GM21515 (cell line): ENCODE results near the gene ZNF841.
A peak's percentile ranks its signal among the peaks of the same experiment; 100 is the strongest.
"Not testable (repeated sequence)": the region's sequence is repeated elsewhere in the genome, so short reads cannot be mapped to it uniquely, and the experiment has no call there.

Experiments used
- ATAC-seq: cut with Tn5 transposase; IDR thresholded peaks from one replicate; pipeline ENCODE4 v1.9.1; 2021; ENCODE audit not compliant: unreplicated experiment

Gene ZNF841

GRCh38 chr19:52069653-52070052 is 25.9 kb downstream of the ZNF841 start:
- ATAC-seq = no peak

DNA sequence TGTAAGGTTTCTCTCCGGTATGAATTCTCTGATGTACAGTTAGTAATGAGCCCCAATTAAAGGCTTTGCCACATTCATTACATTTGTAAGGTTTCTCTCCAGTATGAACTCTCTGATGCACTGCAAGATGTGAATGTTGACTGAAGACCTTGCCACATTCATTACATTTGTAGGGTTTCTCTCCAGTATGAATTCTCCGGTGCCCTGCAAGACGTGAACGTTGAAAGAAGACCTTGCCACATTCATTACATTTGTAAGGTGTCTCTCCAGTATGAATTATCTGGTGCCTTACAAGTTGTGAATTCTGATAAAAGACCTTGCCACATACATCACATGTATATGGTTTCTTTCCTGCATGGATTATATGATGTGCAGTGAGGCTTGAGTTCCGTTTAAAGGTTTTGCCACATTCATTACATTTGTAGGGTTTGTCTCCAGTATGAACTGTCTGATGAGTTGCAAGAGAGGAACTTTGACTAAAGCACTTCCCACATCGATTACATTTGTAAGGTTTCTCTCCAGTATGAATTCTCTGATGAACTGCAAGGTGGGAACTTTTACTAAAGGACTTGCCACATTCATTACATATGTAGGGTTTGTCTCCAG is 29.2 kb downstream of the ZNF841 start:
- no peak for ATAC-seq

- ATAC-seq = no peak
Observed at GRCh38 chr19:52065399-52065798, 30.2 kb downstream of the ZNF841 start.

- not testable (repeated sequence) for ATAC-seq
Observed at GRCh38 chr19:52056480-52056879, 39.1 kb downstream of the ZNF841 start.

GRCh38 chr19:52051736-52052135 is 43.8 kb downstream of the ZNF841 start:
- not testable (repeated sequence) for ATAC-seq

DNA sequence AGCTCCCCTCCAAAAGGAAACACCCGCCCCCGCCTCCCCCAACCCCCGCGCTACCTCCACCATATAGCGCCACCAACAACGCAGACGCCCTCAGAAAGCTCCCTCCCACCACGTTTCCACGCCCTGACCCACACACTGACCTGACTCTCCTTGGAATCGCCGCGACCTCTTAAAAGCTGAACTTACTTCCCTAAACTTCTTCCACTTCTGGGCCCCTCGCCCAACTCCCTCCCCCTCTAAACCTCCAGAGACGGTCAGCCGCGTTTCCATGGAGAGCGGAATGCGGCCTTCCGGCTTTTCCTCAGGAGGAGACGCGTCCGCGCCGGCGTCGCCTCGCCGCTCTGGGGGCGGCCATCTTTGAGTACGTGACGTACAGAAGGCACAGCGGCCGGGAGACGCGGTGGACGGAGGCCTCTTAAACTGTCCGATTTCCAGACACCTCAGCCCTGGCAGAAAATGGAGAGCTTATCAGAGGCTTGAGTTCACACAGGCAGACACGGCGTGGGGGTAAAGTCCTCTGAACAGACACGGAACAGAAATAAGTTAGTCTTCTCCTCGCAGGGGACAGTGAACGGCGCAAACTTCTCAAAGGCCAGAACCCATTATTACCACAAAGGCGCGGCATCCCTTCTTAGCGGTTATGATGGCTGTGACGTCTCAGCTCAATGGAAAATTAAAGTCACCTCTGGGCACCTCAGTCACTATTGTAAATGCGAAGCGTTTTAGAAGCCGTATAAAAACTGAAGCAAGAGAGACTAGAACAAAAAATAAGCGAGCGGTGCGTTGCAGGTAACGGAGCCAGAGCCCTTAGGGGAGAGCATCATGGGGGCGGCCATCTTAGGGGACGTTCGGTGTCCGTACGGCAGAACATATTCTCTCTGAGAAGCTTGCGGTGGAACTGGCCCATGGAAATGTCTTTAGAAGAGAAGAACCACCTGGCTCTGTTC is 46.7 kb downstream of the ZNF841 start, which contains the start of gene ZNF432:
TSS of gene ZNF432 (minus strand) at position 284 of the 947 bp plus-strand sequence. CDS start 1,970 bp downstream, outside the sequence.
- peak; percentile 84 for ATAC-seq

GRCh38 chr19:52039169-52039568 is 56.4 kb downstream of the ZNF841 start:
- no peak for ATAC-seq

DNA sequence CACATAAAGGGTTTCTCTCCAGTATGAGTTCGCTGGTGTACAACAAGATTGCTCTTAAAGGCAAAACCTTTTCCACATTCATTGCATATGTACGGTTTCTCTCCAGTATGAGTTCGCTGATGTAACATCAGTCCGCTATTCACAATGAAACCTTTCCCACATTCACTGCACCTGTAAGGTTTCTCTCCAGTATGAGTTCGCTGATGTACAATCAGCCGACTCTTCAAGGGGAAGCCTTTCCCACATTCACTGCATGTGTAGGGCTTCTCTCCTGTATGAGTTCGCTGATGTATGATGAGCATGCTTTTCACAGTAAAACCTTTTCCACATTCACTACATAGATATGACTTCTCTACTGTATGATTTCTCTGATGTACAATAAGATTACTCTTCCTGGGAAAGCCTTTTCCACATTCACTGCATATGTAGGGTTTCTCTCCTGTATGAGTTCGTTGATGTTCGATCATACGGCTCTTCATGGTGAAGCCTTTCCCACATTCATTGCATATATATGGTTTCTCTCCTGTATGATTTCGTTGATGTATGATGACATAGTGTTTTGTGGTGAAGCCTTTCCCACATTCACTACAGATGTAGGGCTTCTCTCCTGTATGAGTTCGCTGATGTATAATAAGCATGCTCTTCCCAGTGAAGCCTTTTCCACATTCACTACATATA is 61.4 kb downstream of the ZNF841 start:
- ATAC-seq = no peak

GRCh38 chr19:52028780-52029123 is 66.8 kb downstream of the ZNF841 start:
- peak; percentile 25 for ATAC-seq

GRCh38 chr19:52028027-52028779 is 67.4 kb downstream of the ZNF841 start, which contains the start of gene ZNF614:
Gene ZNF614, minus strand, starts transcription at chr19:52028379. Its CDS starts 2,634 bp downstream, at chr19:52025745.
- ATAC-seq = peak; percentile 92

DNA sequence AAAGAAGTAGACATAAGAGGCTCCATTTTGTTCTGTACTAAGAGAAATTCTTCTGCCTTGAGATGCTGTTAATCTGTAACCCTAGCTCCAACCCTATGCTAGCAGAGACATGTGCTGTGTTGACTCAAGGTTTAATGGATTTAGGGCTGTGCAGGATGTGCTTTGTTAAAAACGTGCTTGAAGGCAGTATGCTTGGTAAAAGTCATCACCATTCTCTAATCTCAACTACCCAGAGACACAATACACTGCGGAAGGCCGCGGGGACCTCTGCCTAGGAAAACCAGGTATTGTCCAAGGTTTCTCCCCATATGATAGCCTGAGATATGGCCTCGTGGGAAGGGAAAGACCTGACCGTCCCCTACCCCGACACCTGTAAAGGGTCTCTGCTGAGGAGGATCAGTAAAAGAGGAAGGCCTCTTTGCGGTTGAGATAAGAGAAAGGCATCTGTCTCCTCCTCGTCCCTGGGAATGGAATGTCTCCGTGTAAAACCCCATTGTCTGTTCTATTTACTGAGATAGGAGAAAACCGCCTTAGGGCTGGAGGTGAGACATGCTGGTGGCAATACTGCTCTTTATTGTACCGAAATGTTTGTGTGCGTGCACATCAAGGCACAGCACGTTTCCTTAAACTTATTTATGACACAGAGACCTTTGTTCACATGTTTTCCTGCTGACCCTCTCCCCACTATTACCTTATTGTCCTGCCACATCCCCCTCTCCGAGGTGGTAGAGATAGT is 69.1 kb downstream of the ZNF841 start:
- not testable (repeated sequence) for ATAC-seq

- not testable (repeated sequence) for ATAC-seq
Observed at GRCh38 chr19:52024478-52024877, 71.1 kb downstream of the ZNF841 start.

DNA sequence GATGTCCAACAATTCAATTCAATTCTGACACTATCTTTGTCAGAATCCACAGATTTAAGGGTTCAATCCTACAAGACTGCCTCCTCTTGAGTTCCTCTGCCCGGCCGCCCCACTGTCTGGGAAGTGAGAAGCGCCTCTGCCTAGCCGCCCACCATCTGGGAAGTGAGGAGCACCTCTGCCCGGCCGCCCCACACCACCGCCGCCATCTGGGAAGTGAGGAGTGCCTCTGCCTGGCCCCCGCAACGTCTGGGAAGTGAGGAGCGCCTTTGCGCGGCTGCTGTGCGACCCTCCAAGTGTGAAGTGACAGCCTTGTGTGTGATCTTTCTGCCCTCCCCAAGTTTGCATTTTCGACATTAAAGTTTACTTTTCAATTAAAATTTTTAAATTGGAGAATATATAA is 73.4 kb downstream of the ZNF841 start:
- no peak for ATAC-seq

- ATAC-seq = no peak
Observed at GRCh38 chr19:52020506-52020905, 75.1 kb downstream of the ZNF841 start.
